ENCODE measurements around the gene NDFIP2.

Gene NDFIP2

GRCh38 chr13:79500829-79501228, 19.9 kb downstream of the NDFIP2 start:
- no peak for DNase-seq

GRCh38 chr13:79501538-79502232, 20.7 kb downstream of the NDFIP2 start:
- DNase-seq = no peak

- no peak for DNase-seq
Measured at GRCh38 chr13:79502859-79503468, 22.0 kb downstream of the NDFIP2 start.

- DNase-seq = no peak
Measured at GRCh38 chr13:79503473-79504017, 22.6 kb downstream of the NDFIP2 start.

- no peak for DNase-seq
Measured at GRCh38 chr13:79508224-79508961, 27.4 kb downstream of the NDFIP2 start.

- DNase-seq = no peak
Measured at GRCh38 chr13:79511611-79512010, 30.7 kb downstream of the NDFIP2 start.

- DNase-seq = no peak
Measured at GRCh38 chr13:79512950-79513349, 32.0 kb downstream of the NDFIP2 start.

- DNase-seq = no peak
Measured at GRCh38 chr13:79516595-79516994, 35.6 kb downstream of the NDFIP2 start.

- DNase-seq = no peak
Measured at GRCh38 chr13:79519255-79519654, 38.3 kb downstream of the NDFIP2 start.

GRCh38 chr13:79522583-79522982, 41.6 kb downstream of the NDFIP2 start:
- DNase-seq = no peak

- no peak for DNase-seq
Measured at GRCh38 chr13:79525064-79525857, 44.3 kb downstream of the NDFIP2 start.

GRCh38 chr13:79527698-79528097, 46.7 kb downstream of the NDFIP2 start:
- DNase-seq = no peak

GRCh38 chr13:79528356-79528755, 47.4 kb downstream of the NDFIP2 start:
- no peak for DNase-seq

- DNase-seq = peak; percentile 17
Measured at GRCh38 chr13:79528759-79529191, 47.8 kb downstream of the NDFIP2 start.

GRCh38 chr13:79529817-79530216, 48.9 kb downstream of the NDFIP2 start:
- no peak for DNase-seq

GRCh38 chr13:79530270-79530669, 49.3 kb downstream of the NDFIP2 start:
- DNase-seq = no peak

GRCh38 chr13:79531542-79532254, 50.7 kb downstream of the NDFIP2 start:
- no peak for DNase-seq

GRCh38 chr13:79532576-79532975, 51.6 kb downstream of the NDFIP2 start:
- DNase-seq = no peak

- no peak for DNase-seq
Measured at GRCh38 chr13:79533781-79534400, 52.9 kb downstream of the NDFIP2 start.

GRCh38 chr13:79534596-79534995, 53.6 kb downstream of the NDFIP2 start:
- no peak for DNase-seq

- no peak for DNase-seq
Measured at GRCh38 chr13:79538757-79539156, 57.8 kb downstream of the NDFIP2 start.

- no peak for DNase-seq
Measured at GRCh38 chr13:79540504-79540903, 59.5 kb downstream of the NDFIP2 start.
